ENCODE data around the gene GALNT13. TPM values are rescaled to one million over a fixed set of nuclear protein-coding genes. Genes with fewer than 3 reads are reported as not detected.

Gene GALNT13
- polyA plus RNA-seq, 1 donor from 2014 or later: not detected

- no peak overlapping the region for H3K27ac Mint-ChIP-seq
- H3K9me3 Mint-ChIP-seq: peaks cover under 1 to 11% (median 5%) of the 10 kb centered on the region in 3 donors
- no peak overlapping the region for H3K4me3 Mint-ChIP-seq
- H3K36me3 Mint-ChIP-seq: no peaks in the 10 kb centered on the region
- peaks cover 0 to 4% (median 0%) of the 10 kb centered on the region in 3 donors for H3K4me1 Mint-ChIP-seq
- no peaks in the 10 kb centered on the region for H3K27me3 Mint-ChIP-seq
Observed at GRCh38 chr2:154394600-154394999, 522.9 kb downstream of the GALNT13 start.

GRCh38 chr2:154400563-154401290 is 529.0 kb downstream of the GALNT13 start:
- no peak overlapping the region for H3K27ac Mint-ChIP-seq
- no peaks in the 10 kb centered on the region for H3K4me1 Mint-ChIP-seq
- no peaks in the 10 kb centered on the region for H3K9me3 Mint-ChIP-seq
- no peak overlapping the region for H3K4me3 Mint-ChIP-seq
- H3K27me3 Mint-ChIP-seq: no peaks in the 10 kb centered on the region
- H3K36me3 Mint-ChIP-seq: no peaks in the 10 kb centered on the region

GRCh38 chr2:154402213-154402612 is 530.5 kb downstream of the GALNT13 start:
- Mint-ChIP-seq H3K36me3 (no peaks in the 10 kb centered on the region), H3K27me3 (no peaks in the 10 kb centered on the region), H3K27ac (no peak overlapping the region), H3K4me3 (no peak overlapping the region), H3K4me1 (no peaks in the 10 kb centered on the region), H3K9me3 (no peaks in the 10 kb centered on the region)

- Mint-ChIP-seq H3K4me3 (no peak overlapping the region), H3K27ac (no peak overlapping the region), H3K36me3 (no peaks in the 10 kb centered on the region), H3K4me1 (no peaks in the 10 kb centered on the region), H3K9me3 (no peaks in the 10 kb centered on the region), H3K27me3 (no peaks in the 10 kb centered on the region)
Observed at GRCh38 chr2:154403242-154403790, 531.6 kb downstream of the GALNT13 start.

- Mint-ChIP-seq H3K9me3 (peaks cover 0 to 3% (median 0%) of the 10 kb centered on the region in 3 donors), H3K36me3 (no peaks in the 10 kb centered on the region), H3K4me1 (no peaks in the 10 kb centered on the region), H3K4me3 (no peak overlapping the region), H3K27me3 (no peaks in the 10 kb centered on the region), H3K27ac (no peak overlapping the region)
Observed at GRCh38 chr2:154408786-154409185, 537.1 kb downstream of the GALNT13 start.

GRCh38 chr2:154422251-154422650 is 550.5 kb downstream of the GALNT13 start:
- Mint-ChIP-seq H3K36me3 (no peaks in the 10 kb centered on the region), H3K27me3 (no peaks in the 10 kb centered on the region), H3K4me3 (no peak overlapping the region), H3K4me1 (no peaks in the 10 kb centered on the region), H3K27ac (no peak overlapping the region), H3K9me3 (peaks cover 0 to 6% (median 0%) of the 10 kb centered on the region in 3 donors)

GRCh38 chr2:154425994-154426393 is 554.3 kb downstream of the GALNT13 start:
- H3K9me3 Mint-ChIP-seq: peaks cover 0 to 5% (median 4%) of the 10 kb centered on the region in 3 donors
- H3K27ac Mint-ChIP-seq: no peak overlapping the region
- no peaks in the 10 kb centered on the region for H3K4me1 Mint-ChIP-seq
- H3K4me3 Mint-ChIP-seq: no peak overlapping the region
- no peaks in the 10 kb centered on the region for H3K36me3 Mint-ChIP-seq
- no peaks in the 10 kb centered on the region for H3K27me3 Mint-ChIP-seq

- Mint-ChIP-seq H3K36me3 (no peaks in the 10 kb centered on the region), H3K4me1 (no peaks in the 10 kb centered on the region), H3K4me3 (no peak overlapping the region), H3K27ac (no peak overlapping the region), H3K9me3 (peaks cover 0 to 5% (median 4%) of the 10 kb centered on the region in 3 donors), H3K27me3 (no peaks in the 10 kb centered on the region)
Observed at GRCh38 chr2:154427453-154427852, 555.7 kb downstream of the GALNT13 start.

GRCh38 chr2:154428022-154428421 is 556.3 kb downstream of the GALNT13 start:
- no peak overlapping the region for H3K4me3 Mint-ChIP-seq

GRCh38 chr2:154433010-154433409 is 561.3 kb downstream of the GALNT13 start:
- Mint-ChIP-seq H3K4me3 (no peak overlapping the region), H3K27me3 (no peaks in the 10 kb centered on the region), H3K36me3 (no peaks in the 10 kb centered on the region), H3K4me1 (no peaks in the 10 kb centered on the region), H3K27ac (no peak overlapping the region), H3K9me3 (peaks cover 0 to 7% (median 7%) of the 10 kb centered on the region in 3 donors)

More at GRCh38 chr2:154428022-154428421, 556.3 kb downstream of the GALNT13 start:
- Mint-ChIP-seq H3K27me3 (no peaks in the 10 kb centered on the region), H3K36me3 (no peaks in the 10 kb centered on the region), H3K27ac (no peak overlapping the region), H3K4me1 (no peaks in the 10 kb centered on the region), H3K9me3 (peaks cover 0 to 8% (median 4%) of the 10 kb centered on the region in 3 donors)

GRCh38 chr2:154437104-154437503 is 565.4 kb downstream of the GALNT13 start:
- Mint-ChIP-seq H3K36me3 (no peaks in the 10 kb centered on the region), H3K9me3 (peaks cover 0 to 5% (median 3%) of the 10 kb centered on the region in 3 donors), H3K4me3 (no peak overlapping the region), H3K27me3 (no peaks in the 10 kb centered on the region), H3K27ac (no peak overlapping the region), H3K4me1 (no peaks in the 10 kb centered on the region)

- no peak overlapping the region for H3K27ac Mint-ChIP-seq
- no peaks in the 10 kb centered on the region for H3K27me3 Mint-ChIP-seq
- H3K4me3 Mint-ChIP-seq: no peak overlapping the region
- H3K9me3 Mint-ChIP-seq: no peaks in the 10 kb centered on the region
- no peaks in the 10 kb centered on the region for H3K36me3 Mint-ChIP-seq
- H3K4me1 Mint-ChIP-seq: no peaks in the 10 kb centered on the region
Observed at GRCh38 chr2:154439156-154439555, 567.4 kb downstream of the GALNT13 start.

- no peaks in the 10 kb centered on the region for H3K4me1 Mint-ChIP-seq
- no peaks in the 10 kb centered on the region for H3K27me3 Mint-ChIP-seq
- peaks cover 0 to 2% (median 0%) of the 10 kb centered on the region in 3 donors for H3K9me3 Mint-ChIP-seq
Observed at GRCh38 chr2:154443919-154444318, 572.2 kb downstream of the GALNT13 start.

GRCh38 chr2:154446324-154446723 is 574.6 kb downstream of the GALNT13 start:
- Mint-ChIP-seq H3K9me3 (peaks cover 0 to 2% (median 0%) of the 10 kb centered on the region in 3 donors), H3K4me1 (no peaks in the 10 kb centered on the region)

More at GRCh38 chr2:154443919-154444318, 572.2 kb downstream of the GALNT13 start:
- Mint-ChIP-seq H3K4me3 (no peak overlapping the region), H3K36me3 (no peaks in the 10 kb centered on the region), H3K27ac (no peak overlapping the region)

GRCh38 chr2:154447727-154448418 is 576.2 kb downstream of the GALNT13 start:
- no peaks in the 10 kb centered on the region for H3K36me3 Mint-ChIP-seq
- no peak overlapping the region for H3K4me3 Mint-ChIP-seq
- H3K9me3 Mint-ChIP-seq: peaks cover 0 to 2% (median 0%) of the 10 kb centered on the region in 3 donors
- no peaks in the 10 kb centered on the region for H3K4me1 Mint-ChIP-seq
- no peaks in the 10 kb centered on the region for H3K27me3 Mint-ChIP-seq
- no peak overlapping the region for H3K27ac Mint-ChIP-seq

More at GRCh38 chr2:154446324-154446723, 574.6 kb downstream of the GALNT13 start:
- Mint-ChIP-seq H3K27ac (peak overlapping the region in 1 of 3 donors; percentile 46), H3K27me3 (no peaks in the 10 kb centered on the region), H3K4me3 (no peak overlapping the region), H3K36me3 (no peaks in the 10 kb centered on the region)
